Astrocyte (in vitro differentiated cells and primary cell): ENCODE data around the gene CDH20.

Source experiments
- CTCF ChIP-seq: IDR thresholded peaks from 2 replicates; pipeline ENCODE4 v1.5.1; 2011; ENCODE audit warnings: low read depth, mild to moderate bottlenecking, inconsistent platforms, low read length, moderate library complexity; ENCODE audit not compliant: insufficient read depth
- EZH2 ChIP-seq: IDR thresholded peaks from 2 replicates; pipeline ENCODE4 v1.6.1; 2012; ENCODE audit warnings: mild to moderate bottlenecking, low read length, inconsistent platforms; ENCODE audit not compliant: insufficient read depth

GRCh38 chr18:61554946-61555361 lies 221.7 kb downstream of the CDH20 start:
- no peak for TF ChIP-seq CTCF
- no peak for TF ChIP-seq EZH2
